K562 (cell line): Measurements from ENCODE around the gene DCUN1D4. TPM values are rescaled to one million over a fixed set of nuclear protein-coding genes. Genes with fewer than 3 reads are reported as not detected.

Source experiments
- ARID1B ChIP-seq: fragments of 450-650 bp; IDR thresholded peaks from 2 replicates; pipeline ENCODE4 v1.6.1; 2016; ENCODE audit warnings: antibody characterized with exemption, mild to moderate bottlenecking, inconsistent platforms
- BHLHE40 ChIP-seq: IDR thresholded peaks from 2 replicates; pipeline ENCODE4 v1.6.1; 2011; ENCODE audit warnings: low read length, improper control_type of control experiment
- C11orf30 ChIP-seq: fragments of 450-650 bp; IDR thresholded peaks from 2 replicates; pipeline ENCODE4 v1.6.1; 2016; ENCODE audit warnings: low read depth, mild to moderate bottlenecking
- CBFA2T3 ChIP-seq: fragments of 450-650 bp; IDR thresholded peaks from 2 replicates; pipeline ENCODE4 v1.6.1; 2017
- CBX5 ChIP-seq: IDR thresholded peaks from 2 replicates; pipeline ENCODE4 v1.6.1; 2014; ENCODE audit warnings: low read depth, borderline replicate concordance
- FIP1L1 ChIP-seq: fragments of 200-400 bp; formaldehyde crosslinking; IDR thresholded peaks from 2 replicates; pipeline ENCODE4 v1.6.1; 2018; ENCODE audit warnings: mild to moderate bottlenecking, low read depth, low read length; ENCODE audit not compliant: poor library complexity, severe bottlenecking
- FOSL1 ChIP-seq: fragments of 200-800 bp; sonication (Bioruptor generic); conservative IDR thresholded peaks from 2 replicates; pipeline ENCODE4 v1.6.1; 2016; ENCODE audit warnings: missing genetic modification characterization, missing compliant biosample characterization
- JUND ChIP-seq, 2 experiments: IDR thresholded peaks; 2 replicates in 1 of 2; 3 replicates in 1 of 2; pipeline ENCODE4 v1.6.1; 2011; ENCODE audit warnings: borderline replicate concordance in 2 of 2, low read depth in 2 of 2, low read length in 2 of 2, improper control_type of control experiment in 1 of 2, missing biosample characterization in 1 of 2, missing genetic modification characterization in 1 of 2, missing genetic modification reagents in 1 of 2
- MAFK ChIP-seq: IDR thresholded peaks from 2 replicates; pipeline ENCODE4 v1.6.1; 2011; ENCODE audit warnings: low read length, improper control_type of control experiment
- MYC ChIP-seq, 2 experiments: fragments of 250-450 bp in 1 of 2; sonication (Bioruptor Pico) in 1 of 2; IDR thresholded peaks; 2 replicates each; pipeline versions ENCODE4 v1.5.1 to v1.6.1; 2012 to 2021; ENCODE audit warnings: low read depth in 2 of 2, borderline replicate concordance in 1 of 2, improper control_type of control experiment in 1 of 2, low read length in 1 of 2, mild to moderate bottlenecking in 1 of 2, moderate library complexity in 1 of 2
- NFE2 ChIP-seq: IDR thresholded peaks from 2 replicates; pipeline ENCODE4 v1.6.1; 2014; ENCODE audit warnings: antibody characterized with exemption, low read depth
- POLR3G ChIP-seq: IDR thresholded peaks from 2 replicates; pipeline ENCODE4 v1.6.1; 2011; ENCODE audit not compliant: insufficient read length, insufficient replicate concordance; ENCODE audit errors: extremely low read depth
- SIRT6 ChIP-seq: IDR thresholded peaks from one replicate; pipeline ENCODE4 v1.6.1; 2012; ENCODE audit warnings: low read depth, mild to moderate bottlenecking, control low read depth, inconsistent platforms, low read length, moderate library complexity
- SMARCC2 ChIP-seq: fragments of 450-650 bp; IDR thresholded peaks from 2 replicates; pipeline ENCODE4 v1.6.1; 2017; ENCODE audit warnings: antibody characterized with exemption, moderate library complexity, mild to moderate bottlenecking, low read depth
- STAT6 ChIP-seq: sonication (generic); formaldehyde crosslinking; IDR thresholded peaks from 2 replicates; pipeline ENCODE4 v1.8.1; 2023; ENCODE audit warnings: mild to moderate bottlenecking, missing genetic modification reagents
- ZNF124 ChIP-seq: sonication (generic); formaldehyde crosslinking; IDR thresholded peaks from 2 replicates; pipeline ENCODE4 v1.8.1; 2022; ENCODE audit warnings: missing genetic modification reagents
- polyA plus RNA-seq, 8 experiments: library from polyadenylated mRNA; depleted of rRNA in 4 of 8; stranded (reverse) in 5 of 8; unstranded in 3 of 8; fragments of >200 nt; fragmentation: Nextera tagmentation in 2 of 8; fragmentation: Illumina TruSeq in 1 of 8; extraction: Ambion mirVana in 2 of 8; extraction: Trizol in 1 of 8; gene quantifications; 2 replicates each; pipeline versions ENCODE4 v1.2.1 to v1.2.3, GENCODE V29; 2011 to 2014; ENCODE audit warnings: inconsistent platforms in 1 of 8, missing spikeins in 1 of 8
- total RNA-seq, 7 experiments: library from RNA; depleted of rRNA in 6 of 7; stranded (reverse); fragments of >200 nt in 6 of 7; fragmentation: Illumina TruSeq in 2 of 7; extraction: Trizol in 2 of 7; gene quantifications; 2 replicates each; pipeline versions ENCODE4 v1.2.1 to v1.2.3, GENCODE V29; 2011 to 2021; ENCODE audit warnings: low replicate concordance in 1 of 7
- TF ChIP-seq, protein P1 (sequence below), 2 experiments: fragments of 450-650 bp; conservative IDR thresholded peaks; 2 replicates each; pipeline ENCODE4 v1.6.1; 2017; ENCODE audit warnings: mild to moderate bottlenecking in 2 of 2, moderate library complexity in 2 of 2
- TF ChIP-seq, protein P2 (sequence below): fragments of 450-650 bp; IDR thresholded peaks from 2 replicates; pipeline ENCODE4 v1.6.1; 2016; ENCODE audit warnings: low read depth, mild to moderate bottlenecking, moderate library complexity
- TF ChIP-seq, protein P3 (sequence below): fragments of 250-450 bp; sonication (Bioruptor Pico); IDR thresholded peaks from 2 replicates; pipeline ENCODE4 v1.4.0; 2020; ENCODE audit warnings: mild to moderate bottlenecking, moderate library complexity

DCUN1D4 gene
- total and polyA plus RNA-seq, 9 of the 15 experiments (the other 6 are each of a cell fraction or from before 2014, with no cell fraction given), result 15.1 to 73.5 (median 23.0) TPM

- TF ChIP-seq, protein P1, sequence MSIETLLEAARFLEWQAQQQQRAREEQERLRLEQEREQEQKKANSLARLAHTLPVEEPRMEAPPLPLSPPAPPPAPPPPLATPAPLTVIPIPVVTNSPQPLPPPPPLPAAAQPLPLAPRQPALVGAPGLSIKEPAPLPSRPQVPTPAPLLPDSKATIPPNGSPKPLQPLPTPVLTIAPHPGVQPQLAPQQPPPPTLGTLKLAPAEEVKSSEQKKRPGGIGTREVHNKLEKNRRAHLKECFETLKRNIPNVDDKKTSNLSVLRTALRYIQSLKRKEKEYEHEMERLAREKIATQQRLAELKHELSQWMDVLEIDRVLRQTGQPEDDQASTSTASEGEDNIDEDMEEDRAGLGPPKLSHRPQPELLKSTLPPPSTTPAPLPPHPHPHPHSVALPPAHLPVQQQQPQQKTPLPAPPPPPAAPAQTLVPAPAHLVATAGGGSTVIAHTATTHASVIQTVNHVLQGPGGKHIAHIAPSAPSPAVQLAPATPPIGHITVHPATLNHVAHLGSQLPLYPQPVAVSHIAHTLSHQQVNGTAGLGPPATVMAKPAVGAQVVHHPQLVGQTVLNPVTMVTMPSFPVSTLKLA (conservative IDR thresholded peaks at IDR 0.05), result peak in 1 of 2 experiments; percentile 41; a peak in 2 of 4 replicates
- 0 out of 2 replicates have a peak, but pooled peaks have one; percentile 51 for TF ChIP-seq JUND (IDR thresholded peaks at IDR 0.05; ENCODE audit: borderline replicate concordance, low read depth, low read length)
- peak; percentile 20; the same call in 1 of the 3 replicates for TF ChIP-seq JUND (tag; IDR thresholded peaks at IDR 0.05; ENCODE audit: borderline replicate concordance, low read depth, low read length)
- TF ChIP-seq POLR3G, result no peak
- peak; percentile 44; the same call in 1 of the 2 replicates for TF ChIP-seq MYC (IDR thresholded peaks at IDR 0.05; ENCODE audit: low read depth, low read length)
- no peak for TF ChIP-seq MYC (CRISPR knock-in tag; IDR thresholded peaks at IDR 0.05; ENCODE audit: borderline replicate concordance, low read depth)
- no peak for TF ChIP-seq SIRT6
- TF ChIP-seq STAT6, result no peak
- TF ChIP-seq MAFK, result no peak
- TF ChIP-seq FOSL1, result peak; percentile 66
- TF ChIP-seq BHLHE40, result peak; percentile 83
- peak; percentile 37; the same call in 1 of the 2 replicates for TF ChIP-seq CBFA2T3
- peak; percentile 47 for TF ChIP-seq C11orf30
- no peak for TF ChIP-seq CBX5
- TF ChIP-seq, protein P2, sequence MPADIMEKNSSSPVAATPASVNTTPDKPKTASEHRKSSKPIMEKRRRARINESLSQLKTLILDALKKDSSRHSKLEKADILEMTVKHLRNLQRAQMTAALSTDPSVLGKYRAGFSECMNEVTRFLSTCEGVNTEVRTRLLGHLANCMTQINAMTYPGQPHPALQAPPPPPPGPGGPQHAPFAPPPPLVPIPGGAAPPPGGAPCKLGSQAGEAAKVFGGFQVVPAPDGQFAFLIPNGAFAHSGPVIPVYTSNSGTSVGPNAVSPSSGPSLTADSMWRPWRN, result peak; percentile 55; the same call in 1 of the 2 replicates
- peak; percentile 84 for TF ChIP-seq NFE2
- no peak for TF ChIP-seq FIP1L1
- TF ChIP-seq, protein P3, sequence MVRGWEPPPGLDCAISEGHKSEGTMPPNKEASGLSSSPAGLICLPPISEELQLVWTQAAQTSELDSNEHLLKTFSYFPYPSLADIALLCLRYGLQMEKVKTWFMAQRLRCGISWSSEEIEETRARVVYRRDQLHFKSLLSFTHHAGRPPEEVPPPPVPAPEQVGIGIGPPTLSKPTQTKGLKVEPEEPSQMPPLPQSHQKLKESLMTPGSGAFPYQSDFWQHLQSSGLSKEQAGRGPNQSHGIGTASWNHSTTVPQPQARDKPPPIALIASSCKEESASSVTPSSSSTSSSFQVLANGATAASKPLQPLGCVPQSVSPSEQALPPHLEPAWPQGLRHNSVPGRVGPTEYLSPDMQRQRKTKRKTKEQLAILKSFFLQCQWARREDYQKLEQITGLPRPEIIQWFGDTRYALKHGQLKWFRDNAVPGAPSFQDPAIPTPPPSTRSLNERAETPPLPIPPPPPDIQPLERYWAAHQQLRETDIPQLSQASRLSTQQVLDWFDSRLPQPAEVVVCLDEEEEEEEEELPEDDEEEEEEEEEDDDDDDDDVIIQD, result no peak
- peak; percentile 27; the same call in 1 of the 2 replicates for TF ChIP-seq SMARCC2
- TF ChIP-seq ARID1B, result peak; percentile 63
- TF ChIP-seq ZNF124, result no peak
- TF ChIP-seq, all 486 proteins: peak for 24
Observed at GRCh38 chr4:51906167-51906958, 63.4 kb downstream of the DCUN1D4 start (continued).
